Activated CD8-positive, alpha-beta memory T cell treated with anti-CD3 and anti-CD28 coated beads for 1 hour (primary cell): ENCODE data around the gene LMBR1L.

Experiments
- DNase-seq, 2 donors: peaks; one replicate each; pipeline ENCODE4 v3.0.0-alpha.2; 2020; ENCODE audit warnings: low read depth in 1 of 2; ENCODE audit errors: extremely low read depth in 1 of 2

LMBR1L gene

GRCh38 chr12:49054524-49054923, 56.1 kb downstream of the LMBR1L start:
- no peak for DNase-seq

- DNase-seq: no peak
These were observed 56.6 kb downstream of the LMBR1L start for GRCh38 chr12:49054096-49054495.

- no peak for DNase-seq
These were observed 58.0 kb downstream of the LMBR1L start for GRCh38 chr12:49052451-49053208.

- DNase-seq: no peak
These were observed 58.7 kb downstream of the LMBR1L start for GRCh38 chr12:49051777-49052438.

- DNase-seq: no peak
These were observed 59.3 kb downstream of the LMBR1L start for GRCh38 chr12:49051373-49051764.

- DNase-seq: no peak
These were observed 59.9 kb downstream of the LMBR1L start for GRCh38 chr12:49050507-49051372.

GRCh38 chr12:49049566-49050224, 61.0 kb downstream of the LMBR1L start:
- DNase-seq: no peak

GRCh38 chr12:49048953-49049352, 61.7 kb downstream of the LMBR1L start:
- DNase-seq: no peak
